Measurements from ENCODE around the gene PMEPA1.

PMEPA1 gene

GRCh38 chr20:57628047-57628961 is 81.5 kb downstream of the PMEPA1 start:
- in situ Hi-C loops (cut with MboI; ENCODE audit: low sequenced_read_pairs): no loop called here

GRCh38 chr20:57627339-57627738 is 82.5 kb downstream of the PMEPA1 start:
- in situ Hi-C loops (cut with MboI; ENCODE audit: low sequenced_read_pairs): no loop called here

- in situ Hi-C loops (cut with MboI; ENCODE audit: low sequenced_read_pairs): no loop called here
Observed at GRCh38 chr20:57625978-57626377, 83.8 kb downstream of the PMEPA1 start.

GRCh38 chr20:57625181-57625958 is 84.4 kb downstream of the PMEPA1 start:
- in situ Hi-C loops (cut with MboI; ENCODE audit: low sequenced_read_pairs): no loop called here

- in situ Hi-C loops (cut with MboI; ENCODE audit: low sequenced_read_pairs): no loop called here
Observed at GRCh38 chr20:57624124-57624523, 85.7 kb downstream of the PMEPA1 start.

- in situ Hi-C loops (cut with MboI; ENCODE audit: low sequenced_read_pairs): no loop called here
Observed at GRCh38 chr20:57622579-57623381, 87.0 kb downstream of the PMEPA1 start.

GRCh38 chr20:57622201-57622570 is 87.6 kb downstream of the PMEPA1 start:
- in situ Hi-C loops (cut with MboI; ENCODE audit: low sequenced_read_pairs): no loop called here

- in situ Hi-C loops (cut with MboI; ENCODE audit: low sequenced_read_pairs): no loop called here
Observed at GRCh38 chr20:57621421-57622200, 88.2 kb downstream of the PMEPA1 start.

- in situ Hi-C loops (cut with MboI; ENCODE audit: low sequenced_read_pairs): no loop called here
Observed at GRCh38 chr20:57620999-57621398, 88.8 kb downstream of the PMEPA1 start.

GRCh38 chr20:57620274-57620990 is 89.4 kb downstream of the PMEPA1 start, which contains the start of gene ZBP1:
Gene ZBP1 (minus strand): TSS chr20:57620426. CDS start chr20:57620295, 131 bp downstream.
- in situ Hi-C loops (cut with MboI; ENCODE audit: low sequenced_read_pairs): no loop called here

GRCh38 chr20:57619051-57619831 is 90.6 kb downstream of the PMEPA1 start:
- in situ Hi-C loops (cut with MboI; ENCODE audit: low sequenced_read_pairs): no loop called here

- in situ Hi-C loops (cut with MboI; ENCODE audit: low sequenced_read_pairs): no loop called here
Observed at GRCh38 chr20:57618764-57619050, 91.1 kb downstream of the PMEPA1 start.

GRCh38 chr20:57618091-57618763 is 91.6 kb downstream of the PMEPA1 start:
- in situ Hi-C loops (cut with MboI; ENCODE audit: low sequenced_read_pairs): no loop called here

GRCh38 chr20:57617079-57617795 is 92.6 kb downstream of the PMEPA1 start:
- in situ Hi-C loops (cut with MboI; ENCODE audit: low sequenced_read_pairs): no loop called here

- in situ Hi-C loops (cut with MboI; ENCODE audit: low sequenced_read_pairs): no loop called here
Observed at GRCh38 chr20:57616143-57616951, 93.5 kb downstream of the PMEPA1 start.

- in situ Hi-C loops (cut with MboI; ENCODE audit: low sequenced_read_pairs): no loop called here
Observed at GRCh38 chr20:57615445-57615811, 94.4 kb downstream of the PMEPA1 start.
